WERI-Rb-1 (cell line): ENCODE results near the gene SLC25A13.

Experiments used
- DNase-seq: peaks from one replicate; pipeline ENCODE4 v3.0.0-alpha.2; 2020
- H3K27ac ChIP-seq: fragments of 250-450 bp; sonication (Bioruptor Pico); 2 replicates; pipeline ENCODE4 v1.5.1; 2020; ENCODE audit warnings: mild to moderate bottlenecking, moderate library complexity
- H3K27me3 ChIP-seq: fragments of 250-450 bp; sonication (Bioruptor Pico); 2 replicates; pipeline ENCODE4 v1.5.1; 2021; ENCODE audit warnings: mild to moderate bottlenecking, low read depth, moderate library complexity; ENCODE audit not compliant: insufficient read depth, severe bottlenecking
- H3K36me3 ChIP-seq: fragments of 250-450 bp; sonication (Bioruptor Pico); 2 replicates; pipeline ENCODE4 v1.5.1; 2020; ENCODE audit warnings: mild to moderate bottlenecking, moderate library complexity
- H3K4me3 ChIP-seq: 2 replicates; pipeline ENCODE4 v1.5.1; 2011; ENCODE audit warnings: low read depth, mild to moderate bottlenecking, control low read depth, low read length
- H3K9me3 ChIP-seq: fragments of 250-450 bp; sonication (Bioruptor Pico); 2 replicates; pipeline ENCODE4 v1.5.1; 2021; ENCODE audit warnings: mild to moderate bottlenecking, moderate library complexity; ENCODE audit not compliant: severe bottlenecking
- TF ChIP-seq, protein P1 (sequence below): IDR thresholded peaks from 2 replicates; pipeline ENCODE4 v1.5.1; 2011; ENCODE audit warnings: low read depth, mild to moderate bottlenecking, control low read depth, inconsistent platforms, low read length

The SLC25A13 gene

DNA sequence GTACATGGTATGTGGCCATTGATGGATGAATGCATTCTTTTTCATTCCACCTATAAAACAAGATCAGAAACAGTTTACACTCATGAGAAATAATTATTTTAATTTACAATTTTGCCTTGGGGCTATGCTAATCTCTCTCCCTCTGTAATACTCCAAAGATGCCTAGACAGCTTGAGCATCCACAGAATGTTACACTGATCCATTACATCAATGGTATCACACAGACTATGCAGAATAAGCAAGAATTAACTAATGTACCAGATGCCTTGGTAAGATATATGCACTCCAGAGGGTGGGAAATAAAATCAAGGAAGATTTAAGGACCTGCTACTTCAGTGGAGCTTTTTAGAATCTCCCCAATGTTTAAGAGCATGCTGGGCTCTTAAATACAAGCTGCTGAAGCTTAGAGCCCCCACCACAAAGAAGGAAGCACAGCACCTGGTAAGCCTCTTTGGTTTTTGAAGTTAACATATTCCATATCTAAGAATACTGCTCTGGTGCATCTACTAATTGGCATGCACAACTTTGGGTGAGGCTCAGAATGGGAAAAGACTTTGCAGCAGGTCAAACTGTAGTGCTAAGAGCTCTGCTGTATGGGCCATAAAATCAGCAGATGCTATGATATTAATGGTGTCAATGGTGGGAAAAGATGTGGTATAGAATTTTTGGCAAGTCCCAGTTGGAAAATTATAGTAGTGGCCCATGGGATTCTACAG lies 219.6 kb downstream of the SLC25A13 start:
- TF ChIP-seq, protein P1, sequence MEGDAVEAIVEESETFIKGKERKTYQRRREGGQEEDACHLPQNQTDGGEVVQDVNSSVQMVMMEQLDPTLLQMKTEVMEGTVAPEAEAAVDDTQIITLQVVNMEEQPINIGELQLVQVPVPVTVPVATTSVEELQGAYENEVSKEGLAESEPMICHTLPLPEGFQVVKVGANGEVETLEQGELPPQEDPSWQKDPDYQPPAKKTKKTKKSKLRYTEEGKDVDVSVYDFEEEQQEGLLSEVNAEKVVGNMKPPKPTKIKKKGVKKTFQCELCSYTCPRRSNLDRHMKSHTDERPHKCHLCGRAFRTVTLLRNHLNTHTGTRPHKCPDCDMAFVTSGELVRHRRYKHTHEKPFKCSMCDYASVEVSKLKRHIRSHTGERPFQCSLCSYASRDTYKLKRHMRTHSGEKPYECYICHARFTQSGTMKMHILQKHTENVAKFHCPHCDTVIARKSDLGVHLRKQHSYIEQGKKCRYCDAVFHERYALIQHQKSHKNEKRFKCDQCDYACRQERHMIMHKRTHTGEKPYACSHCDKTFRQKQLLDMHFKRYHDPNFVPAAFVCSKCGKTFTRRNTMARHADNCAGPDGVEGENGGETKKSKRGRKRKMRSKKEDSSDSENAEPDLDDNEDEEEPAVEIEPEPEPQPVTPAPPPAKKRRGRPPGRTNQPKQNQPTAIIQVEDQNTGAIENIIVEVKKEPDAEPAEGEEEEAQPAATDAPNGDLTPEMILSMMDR = no peak
- Histone ChIP-seq H3K9me3 (peaks cover 3% of the 10 kb centered on the region), H3K36me3 (no peaks in the 10 kb centered on the region), H3K27ac (no peak overlapping the region), H3K4me3 (no peak overlapping the region), H3K27me3 (no peaks in the 10 kb centered on the region)
- no peak for DNase-seq

DNA sequence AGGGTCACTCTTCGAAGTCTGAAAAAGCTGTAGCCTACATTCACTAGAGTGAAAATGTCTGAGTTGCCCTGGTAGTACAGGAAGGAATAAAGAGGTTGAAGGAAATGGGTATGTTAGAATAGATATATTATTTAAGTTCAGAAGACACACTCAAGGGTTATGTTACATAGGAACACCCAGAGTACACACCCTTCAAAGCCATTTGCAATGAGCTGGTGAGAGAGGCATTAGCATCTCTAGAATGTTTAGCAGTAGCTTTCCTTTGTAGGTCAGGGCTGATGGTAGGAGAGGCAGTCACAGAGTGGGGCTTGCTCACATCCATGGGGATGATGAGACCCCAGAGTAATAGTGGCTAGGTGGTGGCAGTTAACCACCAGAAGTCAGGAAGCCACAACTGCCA lies 221.2 kb downstream of the SLC25A13 start:
- H3K9me3 ChIP-seq = peaks cover 3% of the 10 kb centered on the region
- DNase-seq = no peak
- H3K27me3 ChIP-seq = no peaks in the 10 kb centered on the region
- H3K36me3 ChIP-seq = no peaks in the 10 kb centered on the region
- no peak overlapping the region for H3K27ac ChIP-seq
- H3K4me3 ChIP-seq = no peak overlapping the region
- TF ChIP-seq, protein P1 = no peak

DNA sequence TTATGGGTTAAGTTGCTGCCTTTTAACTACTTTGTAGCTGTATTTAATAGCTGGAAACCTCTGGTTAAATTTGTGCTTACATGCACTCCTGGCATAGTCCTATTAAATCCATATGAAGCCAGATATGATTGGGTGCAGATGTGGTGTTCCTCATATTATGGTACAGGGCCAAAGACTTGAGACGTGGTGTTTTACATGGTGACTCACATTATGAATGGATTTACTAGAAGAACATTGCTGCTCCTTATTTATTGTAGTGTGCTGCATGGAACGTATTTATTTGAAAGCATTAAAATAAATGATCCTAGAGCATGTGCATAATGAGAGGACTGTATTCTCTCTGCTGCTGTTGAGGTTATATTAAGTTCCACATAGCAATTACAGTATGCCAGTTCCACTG lies 224.1 kb downstream of the SLC25A13 start:
- DNase-seq = no peak
- TF ChIP-seq, protein P1 = no peak
- Histone ChIP-seq H3K9me3 (peaks cover 3% of the 10 kb centered on the region), H3K27ac (no peak overlapping the region), H3K27me3 (no peaks in the 10 kb centered on the region), H3K4me3 (no peak overlapping the region), H3K36me3 (no peaks in the 10 kb centered on the region)

DNA sequence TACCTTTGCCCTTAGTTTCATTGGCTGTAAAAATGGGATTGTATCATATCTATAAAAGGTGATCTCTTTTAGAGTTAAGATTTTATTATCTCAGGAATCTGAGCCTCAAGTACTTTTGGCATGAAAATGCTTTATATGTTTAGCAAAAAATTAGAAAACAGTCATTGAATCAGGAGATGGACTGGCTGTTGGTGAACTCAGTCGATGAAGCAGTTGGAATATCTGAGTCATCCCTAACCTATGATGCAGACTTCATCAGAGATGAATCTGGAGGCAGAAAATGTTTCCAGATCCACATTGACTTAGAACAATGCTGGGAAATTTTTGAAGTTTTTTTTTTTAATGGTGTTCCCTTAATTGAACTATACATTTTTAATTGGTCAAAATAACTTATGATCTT lies 228.5 kb downstream of the SLC25A13 start:
- TF ChIP-seq, protein P1 = no peak
- no peak for DNase-seq
- H3K36me3 ChIP-seq = no peaks in the 10 kb centered on the region
- no peaks in the 10 kb centered on the region for H3K27me3 ChIP-seq
- H3K9me3 ChIP-seq = no peaks in the 10 kb centered on the region
- H3K27ac ChIP-seq = no peak overlapping the region
- H3K4me3 ChIP-seq = no peak overlapping the region

DNA sequence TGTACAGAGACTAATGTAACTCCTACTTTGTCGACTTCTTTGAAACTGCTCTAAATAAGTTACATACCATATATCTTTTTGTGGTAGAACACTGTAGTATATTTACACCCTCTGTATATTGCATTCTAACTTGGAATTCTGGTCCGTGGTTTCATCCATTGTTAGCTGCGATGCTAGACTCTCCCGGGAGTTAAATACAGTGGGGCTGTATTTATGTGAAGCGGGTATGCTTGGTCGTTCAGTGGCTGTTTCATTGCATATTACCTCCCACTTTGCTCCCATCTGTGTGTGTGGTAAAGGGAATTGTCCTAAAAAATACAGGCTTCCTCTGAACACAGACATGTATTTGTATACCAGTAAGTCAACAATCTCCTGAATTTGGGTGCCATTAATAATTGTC lies 231.1 kb downstream of the SLC25A13 start:
- TF ChIP-seq, protein P1 = no peak
- no peaks in the 10 kb centered on the region for H3K27me3 ChIP-seq
- no peak overlapping the region for H3K4me3 ChIP-seq
- no peak for DNase-seq
- no peaks in the 10 kb centered on the region for H3K9me3 ChIP-seq
- no peak overlapping the region for H3K27ac ChIP-seq
- H3K36me3 ChIP-seq = no peaks in the 10 kb centered on the region

DNA sequence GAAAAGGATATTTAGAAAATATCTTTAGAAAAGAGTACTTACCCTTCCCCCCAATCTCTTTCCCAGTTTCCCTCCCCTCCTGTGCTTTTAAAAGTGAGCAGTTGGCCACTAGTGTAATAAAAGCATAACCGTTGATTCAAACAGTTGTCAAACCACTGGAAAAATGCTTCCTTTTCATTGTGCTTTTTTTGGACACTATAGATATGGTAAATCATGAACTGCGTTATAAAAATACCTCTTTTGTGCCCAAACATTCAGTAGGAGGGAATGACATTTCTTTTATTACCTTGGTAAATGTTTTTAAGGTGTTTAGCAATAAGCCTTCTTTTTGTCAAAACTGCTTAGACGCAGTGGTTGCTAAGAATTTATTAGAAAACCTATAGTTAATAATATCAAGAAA lies 232.4 kb downstream of the SLC25A13 start:
- Histone ChIP-seq H3K9me3 (no peaks in the 10 kb centered on the region), H3K27ac (no peak overlapping the region), H3K36me3 (no peaks in the 10 kb centered on the region), H3K4me3 (no peak overlapping the region), H3K27me3 (no peaks in the 10 kb centered on the region)
- TF ChIP-seq, protein P1 = no peak
- no peak for DNase-seq
